Loucy (cell line): ENCODE results near the gene C2CD4D.
"Not testable (repeated sequence)": the region's sequence is repeated elsewhere in the genome, so short reads cannot be mapped to it uniquely, and the experiment has no call there.

Source experiments
- H2AFZ ChIP-seq: fragments of 200-600 bp; sonication (generic); 2 replicates; pipeline ENCODE4 v1.6.0; 2016; ENCODE audit warnings: antibody characterized with exemption, mild to moderate bottlenecking, low read length, moderate library complexity
- H3F3A ChIP-seq: fragments of 200-600 bp; 2 replicates; pipeline ENCODE4 v1.6.0; 2016; ENCODE audit warnings: antibody characterized with exemption, low read depth, mild to moderate bottlenecking
- H3K27me3 ChIP-seq: fragments of 200-600 bp; sonication (generic); 2 replicates; pipeline ENCODE4 v1.6.1; 2014; ENCODE audit warnings: low read length, mild to moderate bottlenecking; ENCODE audit not compliant: insufficient read depth, poor library complexity, severe bottlenecking
- H3K36me3 ChIP-seq: fragments of 200-600 bp; sonication (generic); 2 replicates; pipeline ENCODE4 v1.6.1; 2016; ENCODE audit warnings: low read length; ENCODE audit not compliant: insufficient read depth
- H3K4me1 ChIP-seq: fragments of 200-600 bp; sonication (generic); 2 replicates; pipeline ENCODE4 v1.5.1; 2014; ENCODE audit warnings: low read length, mild to moderate bottlenecking; ENCODE audit not compliant: insufficient read depth, poor library complexity, severe bottlenecking
- H3K4me2 ChIP-seq: fragments of 200-600 bp; sonication (generic); 2 replicates; pipeline ENCODE4 v1.6.0; 2014; ENCODE audit warnings: antibody characterized with exemption, low read length, low read depth, mild to moderate bottlenecking; ENCODE audit not compliant: poor library complexity, severe bottlenecking
- H3K4me3 ChIP-seq: fragments of 200-600 bp; sonication (generic); 2 replicates; pipeline ENCODE4 v1.5.1; 2014; ENCODE audit warnings: low read length, mild to moderate bottlenecking, mixed read lengths; ENCODE audit not compliant: poor library complexity, severe bottlenecking
- H3K79me2 ChIP-seq: fragments of 200-600 bp; sonication (generic); 2 replicates; pipeline ENCODE4 v1.6.1; 2014; ENCODE audit warnings: low read length; ENCODE audit not compliant: insufficient read depth
- H3K9ac ChIP-seq: fragments of 200-600 bp; sonication (generic); 2 replicates; pipeline ENCODE4 v1.6.0; 2014; ENCODE audit warnings: mild to moderate bottlenecking, low read depth, low read length, moderate library complexity; ENCODE audit not compliant: poor library complexity, severe bottlenecking
- H3K9me2 ChIP-seq: fragments of 200-600 bp; sonication (generic); replicated peaks from 2 replicates; pipeline ENCODE4 v1.6.1; 2016; ENCODE audit warnings: low read depth, low read length, mixed read lengths
- H3K9me3 ChIP-seq: fragments of 200-600 bp; sonication (generic); 2 replicates; pipeline ENCODE4 v1.6.1; 2014; ENCODE audit warnings: mild to moderate bottlenecking, antibody characterized with exemption, low read length, low read depth; ENCODE audit not compliant: insufficient read depth
- H4K20me1 ChIP-seq: fragments of 200-600 bp; sonication (generic); 2 replicates; pipeline ENCODE4 v1.6.0; 2014; ENCODE audit warnings: antibody characterized with exemption, low read length, mild to moderate bottlenecking; ENCODE audit not compliant: insufficient read depth, poor library complexity, severe bottlenecking
- EZH2phosphoT487 ChIP-seq: fragments of 200-600 bp; IDR thresholded peaks from 2 replicates; pipeline ENCODE4 v1.6.1; 2018; ENCODE audit warnings: antibody characterized with exemption, mild to moderate bottlenecking, moderate library complexity, borderline replicate concordance
- TF ChIP-seq, protein P1 (sequence below): fragments of 200-600 bp; sonication (generic); conservative IDR thresholded peaks from 2 replicates; pipeline ENCODE4 v1.5.1; 2014; ENCODE audit warnings: mild to moderate bottlenecking, antibody characterized with exemption, low read length

The C2CD4D gene

DNA sequence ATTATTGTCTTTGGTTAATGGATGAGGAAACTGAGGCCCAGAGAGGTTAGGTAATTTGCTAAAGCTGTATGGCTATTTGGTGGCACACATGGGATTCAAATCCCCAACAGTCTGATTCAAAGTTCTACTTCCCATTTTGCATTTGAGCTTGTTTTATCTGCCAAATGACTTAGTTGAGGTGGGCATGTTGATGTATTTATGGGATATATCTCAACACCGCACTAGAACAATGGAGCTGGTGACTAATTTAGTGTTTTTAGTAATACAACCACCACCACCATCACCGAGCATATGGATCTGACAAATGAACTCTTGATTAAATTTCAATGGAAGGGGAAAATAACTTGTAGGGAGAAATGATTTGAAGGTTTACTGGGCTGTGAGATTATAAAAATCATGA, 42.8 kb upstream of the C2CD4D start:
- no peaks in the 10 kb centered on the region for H3K27me3 ChIP-seq
- no peaks in the 10 kb centered on the region for H3K9me2 ChIP-seq
- H3K9ac ChIP-seq: no peak overlapping the region
- no peaks in the 10 kb centered on the region for H3K79me2 ChIP-seq
- no peaks in the 10 kb centered on the region for H3K36me3 ChIP-seq
- H2AFZ ChIP-seq: no peak overlapping the region
- no peaks in the 10 kb centered on the region for H3K4me1 ChIP-seq
- H3K9me3 ChIP-seq: no peaks in the 10 kb centered on the region
- TF ChIP-seq, protein P1, sequence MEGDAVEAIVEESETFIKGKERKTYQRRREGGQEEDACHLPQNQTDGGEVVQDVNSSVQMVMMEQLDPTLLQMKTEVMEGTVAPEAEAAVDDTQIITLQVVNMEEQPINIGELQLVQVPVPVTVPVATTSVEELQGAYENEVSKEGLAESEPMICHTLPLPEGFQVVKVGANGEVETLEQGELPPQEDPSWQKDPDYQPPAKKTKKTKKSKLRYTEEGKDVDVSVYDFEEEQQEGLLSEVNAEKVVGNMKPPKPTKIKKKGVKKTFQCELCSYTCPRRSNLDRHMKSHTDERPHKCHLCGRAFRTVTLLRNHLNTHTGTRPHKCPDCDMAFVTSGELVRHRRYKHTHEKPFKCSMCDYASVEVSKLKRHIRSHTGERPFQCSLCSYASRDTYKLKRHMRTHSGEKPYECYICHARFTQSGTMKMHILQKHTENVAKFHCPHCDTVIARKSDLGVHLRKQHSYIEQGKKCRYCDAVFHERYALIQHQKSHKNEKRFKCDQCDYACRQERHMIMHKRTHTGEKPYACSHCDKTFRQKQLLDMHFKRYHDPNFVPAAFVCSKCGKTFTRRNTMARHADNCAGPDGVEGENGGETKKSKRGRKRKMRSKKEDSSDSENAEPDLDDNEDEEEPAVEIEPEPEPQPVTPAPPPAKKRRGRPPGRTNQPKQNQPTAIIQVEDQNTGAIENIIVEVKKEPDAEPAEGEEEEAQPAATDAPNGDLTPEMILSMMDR: no peak
- no peak for TF ChIP-seq EZH2phosphoT487
- H4K20me1 ChIP-seq: no peaks in the 10 kb centered on the region
- no peak overlapping the region for H3K4me2 ChIP-seq
- no peak overlapping the region for H3K4me3 ChIP-seq
- H3F3A ChIP-seq: no peaks in the 10 kb centered on the region

DNA sequence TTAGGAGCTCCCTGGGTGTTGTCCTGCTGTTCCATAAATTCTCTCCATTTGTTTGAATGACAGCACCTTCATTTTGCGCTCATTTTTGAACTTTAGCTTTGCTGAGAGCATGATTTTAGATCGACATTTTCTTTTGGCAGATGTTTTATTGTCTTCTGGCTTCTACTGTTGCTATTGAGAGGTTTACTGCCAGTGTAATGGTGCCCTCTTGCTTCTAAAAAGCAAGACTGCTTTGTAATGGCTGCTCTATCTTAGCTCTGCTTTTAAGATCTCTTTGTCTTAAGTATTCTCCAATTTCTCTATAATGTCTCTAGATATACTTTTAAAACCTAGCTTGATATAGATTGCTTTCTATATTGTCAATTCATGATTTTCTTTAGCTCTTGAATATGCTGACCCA, 41.9 kb upstream of the C2CD4D start:
- Histone ChIP-seq H4K20me1 (no peaks in the 10 kb centered on the region), H3F3A (no peaks in the 10 kb centered on the region), H3K9ac (no peak overlapping the region), H3K4me2 (no peak overlapping the region), H3K36me3 (no peaks in the 10 kb centered on the region), H2AFZ (no peak overlapping the region), H3K9me2 (no peaks in the 10 kb centered on the region), H3K4me1 (no peaks in the 10 kb centered on the region), H3K4me3 (no peak overlapping the region), H3K27me3 (no peaks in the 10 kb centered on the region), H3K79me2 (no peaks in the 10 kb centered on the region), H3K9me3 (no peaks in the 10 kb centered on the region)
- TF ChIP-seq, protein P1: peak; percentile 54
- no peak for TF ChIP-seq EZH2phosphoT487

DNA sequence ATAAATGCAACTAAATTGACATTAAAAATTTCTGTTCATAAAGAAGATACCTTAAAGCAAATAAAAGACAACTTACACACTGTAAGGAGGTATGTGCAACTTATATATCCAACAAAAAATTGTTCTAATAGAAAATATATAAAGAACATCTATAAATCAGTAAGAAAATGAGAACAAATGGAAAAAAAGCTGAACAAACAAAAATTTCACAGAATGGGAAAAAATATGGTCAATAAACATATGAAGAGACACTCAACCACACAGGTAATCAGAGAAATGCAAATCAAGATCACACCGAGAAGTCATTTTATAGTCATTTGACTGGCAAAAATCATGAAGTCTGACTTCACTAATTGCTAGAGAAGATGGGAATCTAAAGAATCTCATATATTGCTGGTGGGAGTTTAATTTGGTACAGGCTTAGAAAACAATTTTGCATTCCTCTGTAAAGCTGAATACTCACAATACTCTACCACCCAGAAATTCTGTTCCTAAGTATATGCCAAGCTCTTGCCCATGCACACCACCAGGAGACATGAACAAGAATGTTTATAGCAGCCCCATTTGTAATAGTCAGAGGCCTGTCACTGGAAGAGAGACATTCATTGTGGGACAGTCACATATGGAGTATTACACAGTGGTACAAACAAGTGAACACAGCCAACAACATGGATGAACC, 35.9 kb upstream of the C2CD4D start:
- no peaks in the 10 kb centered on the region for H3K27me3 ChIP-seq
- H3K79me2 ChIP-seq: no peaks in the 10 kb centered on the region
- H3K36me3 ChIP-seq: no peaks in the 10 kb centered on the region
- H2AFZ ChIP-seq: no peak overlapping the region
- no peak overlapping the region for H3K4me2 ChIP-seq
- no peaks in the 10 kb centered on the region for H3K9me2 ChIP-seq
- no peaks in the 10 kb centered on the region for H3F3A ChIP-seq
- H3K4me1 ChIP-seq: peaks cover 9% of the 10 kb centered on the region
- TF ChIP-seq, protein P1: no peak
- TF ChIP-seq EZH2phosphoT487: no peak
- H3K4me3 ChIP-seq: no peak overlapping the region
- H4K20me1 ChIP-seq: no peaks in the 10 kb centered on the region
- H3K9ac ChIP-seq: no peak overlapping the region
- no peaks in the 10 kb centered on the region for H3K9me3 ChIP-seq

DNA sequence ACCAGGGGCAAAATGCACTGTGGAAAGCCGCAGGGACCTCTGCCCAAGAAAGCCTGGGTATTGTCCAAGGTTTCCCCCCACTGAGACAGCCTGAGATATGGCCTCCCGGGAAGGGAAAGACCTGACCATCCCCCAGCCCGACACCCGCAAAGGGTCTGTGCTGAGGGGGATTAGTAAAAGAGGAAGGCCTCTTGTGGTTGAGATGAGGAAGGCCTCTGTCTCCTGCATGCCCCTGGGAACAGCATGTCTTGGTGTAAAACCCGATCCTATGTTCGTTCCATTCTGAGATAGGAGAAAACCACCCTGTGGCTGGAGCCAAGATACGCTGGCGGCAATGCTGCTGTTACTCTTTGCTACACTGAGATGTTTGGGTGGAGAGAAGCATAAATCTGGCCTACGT, 33.2 kb upstream of the C2CD4D start:
- H3K79me2 ChIP-seq, H3K27me3 ChIP-seq, H2AFZ ChIP-seq, H3K9me2 ChIP-seq, H3K4me1 ChIP-seq, H3K9ac ChIP-seq, H3K4me3 ChIP-seq, H3K4me2 ChIP-seq, H3K9me3 ChIP-seq, H3F3A ChIP-seq, H4K20me1 ChIP-seq, H3K36me3 ChIP-seq: not testable (repeated sequence)
